ENCODE data around the gene PDILT.

The PDILT gene

GRCh38 chr16:20402651-20403050, 1.9 kb downstream of the PDILT start:
- TF ChIP-seq TAF1 (IDR thresholded peaks at IDR 0.05; ENCODE audit: borderline replicate concordance, insufficient read depth, low read length) = no peak
- no peak for TF ChIP-seq REST (IDR thresholded peaks at IDR 0.05; ENCODE audit: insufficient read depth in 1 of 2, low read depth in 2 of 2, low read length in 2 of 2)
- TF ChIP-seq FOXP2 (optimal IDR thresholded peaks at IDR 0.05; ENCODE audit: borderline replicate concordance, extremely low read depth, extremely low read length, insufficient read depth) = no peak
- no peak for TF ChIP-seq SIN3A (IDR thresholded peaks at IDR 0.05; ENCODE audit: borderline replicate concordance, insufficient read depth, low read length)
- TF ChIP-seq POLR2AphosphoS5 (IDR thresholded peaks at IDR 0.05; ENCODE audit: low read depth, low read length) = no peak

GRCh38 chr16:20401475-20402016, 3.0 kb downstream of the PDILT start:
- TF ChIP-seq TAF1 (IDR thresholded peaks at IDR 0.05; ENCODE audit: borderline replicate concordance, insufficient read depth, low read length) = no peak
- no peak for TF ChIP-seq POLR2AphosphoS5 (IDR thresholded peaks at IDR 0.05; ENCODE audit: low read depth, low read length)
- no peak for TF ChIP-seq REST (IDR thresholded peaks at IDR 0.05; ENCODE audit: insufficient read depth in 1 of 2, low read depth in 2 of 2, low read length in 2 of 2)
- TF ChIP-seq SIN3A (IDR thresholded peaks at IDR 0.05; ENCODE audit: borderline replicate concordance, insufficient read depth, low read length) = no peak
- no peak for TF ChIP-seq FOXP2 (optimal IDR thresholded peaks at IDR 0.05; ENCODE audit: borderline replicate concordance, extremely low read depth, extremely low read length, insufficient read depth)

GRCh38 chr16:20401066-20401465, 3.5 kb downstream of the PDILT start:
- no peak for TF ChIP-seq TAF1 (IDR thresholded peaks at IDR 0.05; ENCODE audit: borderline replicate concordance, insufficient read depth, low read length)
- TF ChIP-seq FOXP2 (optimal IDR thresholded peaks at IDR 0.05; ENCODE audit: borderline replicate concordance, extremely low read depth, extremely low read length, insufficient read depth) = no peak
- TF ChIP-seq REST (IDR thresholded peaks at IDR 0.05; ENCODE audit: insufficient read depth in 1 of 2, low read depth in 2 of 2, low read length in 2 of 2) = no peak
- no peak for TF ChIP-seq POLR2AphosphoS5 (IDR thresholded peaks at IDR 0.05; ENCODE audit: low read depth, low read length)
- no peak for TF ChIP-seq SIN3A (IDR thresholded peaks at IDR 0.05; ENCODE audit: borderline replicate concordance, insufficient read depth, low read length)

GRCh38 chr16:20399185-20399584, 5.4 kb downstream of the PDILT start:
- no peak for TF ChIP-seq SIN3A (IDR thresholded peaks at IDR 0.05; ENCODE audit: borderline replicate concordance, insufficient read depth, low read length)

- no peak for TF ChIP-seq TAF1 (IDR thresholded peaks at IDR 0.05; ENCODE audit: borderline replicate concordance, insufficient read depth, low read length)
- TF ChIP-seq REST (IDR thresholded peaks at IDR 0.05; ENCODE audit: insufficient read depth in 1 of 2, low read depth in 2 of 2, low read length in 2 of 2) = no peak
- TF ChIP-seq FOXP2 (optimal IDR thresholded peaks at IDR 0.05; ENCODE audit: borderline replicate concordance, extremely low read depth, extremely low read length, insufficient read depth) = no peak
- TF ChIP-seq POLR2AphosphoS5 (IDR thresholded peaks at IDR 0.05; ENCODE audit: low read depth, low read length) = no peak
- no peak for TF ChIP-seq SIN3A (IDR thresholded peaks at IDR 0.05; ENCODE audit: borderline replicate concordance, insufficient read depth, low read length)
These were observed 5.9 kb downstream of the PDILT start for GRCh38 chr16:20398603-20399002.

Measured in PFSK-1 (cell line).